Neutrophil (primary cell): ENCODE measurements around the gene XPR1.

Experiments used
- H3K27ac ChIP-seq: fragments of 200-600 bp; sonication (generic); 2 replicates; pipeline ENCODE4 v1.5.1; 2016; ENCODE audit warnings: mild to moderate bottlenecking, moderate library complexity
- H3K27me3 ChIP-seq: fragments of 200-600 bp; sonication (generic); 2 replicates; pipeline ENCODE4 v1.6.0; 2016; ENCODE audit warnings: mild to moderate bottlenecking
- H3K36me3 ChIP-seq: fragments of 200-600 bp; sonication (generic); 2 replicates; pipeline ENCODE4 v1.5.1; 2017
- H3K4me1 ChIP-seq, 2 experiments: fragments of 200-600 bp in 1 of 2; sonication (generic) in 1 of 2; 1 replicate in 1 of 2; 2 replicates in 1 of 2; pipeline versions ENCODE4 v1.5.1 to v1.6.1; 2013 to 2016; ENCODE audit warnings: low read depth in 1 of 2, low read length in 1 of 2, mild to moderate bottlenecking in 1 of 2, moderate library complexity in 1 of 2; ENCODE audit not compliant: control insufficient read depth in 1 of 2, insufficient read depth in 1 of 2
- H3K4me3 ChIP-seq, 2 experiments: fragments of 200-600 bp in 1 of 2; sonication (generic) in 1 of 2; 1 replicate in 1 of 2; 2 replicates in 1 of 2; pipeline ENCODE4 v1.5.1; 2013 to 2016; ENCODE audit warnings: low read depth in 1 of 2, low read length in 1 of 2, mild to moderate bottlenecking in 1 of 2, moderate library complexity in 1 of 2
- H3K9me3 ChIP-seq: fragments of 200-600 bp; sonication (generic); 2 replicates; pipeline ENCODE4 v1.5.1; 2016
- TF ChIP-seq, protein P1 (sequence below): fragments of 200-600 bp; sonication (generic); IDR thresholded peaks from 2 replicates; pipeline ENCODE4 v1.5.1; 2016; ENCODE audit warnings: antibody characterized with exemption

The XPR1 gene

DNA sequence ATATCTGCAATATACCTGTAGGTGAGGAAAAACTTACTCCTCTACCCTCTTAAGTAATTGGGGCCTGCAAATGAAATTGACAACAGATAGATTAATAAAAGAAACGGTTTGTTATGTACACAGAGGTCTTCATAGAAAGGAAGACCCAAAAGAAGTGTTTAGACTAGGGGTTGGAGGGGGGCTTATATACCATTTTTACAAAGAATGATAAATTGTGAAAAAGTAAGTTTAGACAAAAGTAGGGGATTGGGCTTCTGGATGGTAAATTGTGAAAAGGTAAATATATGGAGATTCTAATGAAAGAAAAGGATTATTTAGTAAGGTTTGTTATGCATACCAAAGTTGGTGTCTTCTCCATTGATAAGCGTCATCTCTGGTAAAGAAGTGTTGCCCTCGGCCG lies 207.7 kb downstream of the XPR1 start:
- peaks cover 19% of the 10 kb centered on the region for H3K36me3 ChIP-seq
- TF ChIP-seq, protein P1, sequence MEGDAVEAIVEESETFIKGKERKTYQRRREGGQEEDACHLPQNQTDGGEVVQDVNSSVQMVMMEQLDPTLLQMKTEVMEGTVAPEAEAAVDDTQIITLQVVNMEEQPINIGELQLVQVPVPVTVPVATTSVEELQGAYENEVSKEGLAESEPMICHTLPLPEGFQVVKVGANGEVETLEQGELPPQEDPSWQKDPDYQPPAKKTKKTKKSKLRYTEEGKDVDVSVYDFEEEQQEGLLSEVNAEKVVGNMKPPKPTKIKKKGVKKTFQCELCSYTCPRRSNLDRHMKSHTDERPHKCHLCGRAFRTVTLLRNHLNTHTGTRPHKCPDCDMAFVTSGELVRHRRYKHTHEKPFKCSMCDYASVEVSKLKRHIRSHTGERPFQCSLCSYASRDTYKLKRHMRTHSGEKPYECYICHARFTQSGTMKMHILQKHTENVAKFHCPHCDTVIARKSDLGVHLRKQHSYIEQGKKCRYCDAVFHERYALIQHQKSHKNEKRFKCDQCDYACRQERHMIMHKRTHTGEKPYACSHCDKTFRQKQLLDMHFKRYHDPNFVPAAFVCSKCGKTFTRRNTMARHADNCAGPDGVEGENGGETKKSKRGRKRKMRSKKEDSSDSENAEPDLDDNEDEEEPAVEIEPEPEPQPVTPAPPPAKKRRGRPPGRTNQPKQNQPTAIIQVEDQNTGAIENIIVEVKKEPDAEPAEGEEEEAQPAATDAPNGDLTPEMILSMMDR = no peak
- H3K27me3 ChIP-seq = no peaks in the 10 kb centered on the region
- no peak overlapping the region for H3K27ac ChIP-seq
- no peaks in the 10 kb centered on the region for H3K4me1 ChIP-seq
- no peaks in the 10 kb centered on the region for H3K9me3 ChIP-seq
- H3K4me3 ChIP-seq = no peak overlapping the region

GRCh38 chr1:180841415-180841814 lies 209.6 kb downstream of the XPR1 start:
- H3K27ac ChIP-seq = no peak overlapping the region
- H3K36me3 ChIP-seq = peaks cover 10% of the 10 kb centered on the region
- TF ChIP-seq, protein P1 = no peak
- H3K9me3 ChIP-seq = no peaks in the 10 kb centered on the region
- H3K4me1 ChIP-seq = no peaks in the 10 kb centered on the region
- H3K4me3 ChIP-seq = no peak overlapping the region
- H3K27me3 ChIP-seq = no peaks in the 10 kb centered on the region

GRCh38 chr1:180842052-180842451 lies 210.2 kb downstream of the XPR1 start:
- Histone ChIP-seq H3K36me3 (peaks cover 10% of the 10 kb centered on the region), H3K4me1 (no peaks in the 10 kb centered on the region), H3K27ac (no peak overlapping the region), H3K27me3 (no peaks in the 10 kb centered on the region), H3K9me3 (no peaks in the 10 kb centered on the region), H3K4me3 (no peak overlapping the region)
- TF ChIP-seq, protein P1 = no peak

DNA sequence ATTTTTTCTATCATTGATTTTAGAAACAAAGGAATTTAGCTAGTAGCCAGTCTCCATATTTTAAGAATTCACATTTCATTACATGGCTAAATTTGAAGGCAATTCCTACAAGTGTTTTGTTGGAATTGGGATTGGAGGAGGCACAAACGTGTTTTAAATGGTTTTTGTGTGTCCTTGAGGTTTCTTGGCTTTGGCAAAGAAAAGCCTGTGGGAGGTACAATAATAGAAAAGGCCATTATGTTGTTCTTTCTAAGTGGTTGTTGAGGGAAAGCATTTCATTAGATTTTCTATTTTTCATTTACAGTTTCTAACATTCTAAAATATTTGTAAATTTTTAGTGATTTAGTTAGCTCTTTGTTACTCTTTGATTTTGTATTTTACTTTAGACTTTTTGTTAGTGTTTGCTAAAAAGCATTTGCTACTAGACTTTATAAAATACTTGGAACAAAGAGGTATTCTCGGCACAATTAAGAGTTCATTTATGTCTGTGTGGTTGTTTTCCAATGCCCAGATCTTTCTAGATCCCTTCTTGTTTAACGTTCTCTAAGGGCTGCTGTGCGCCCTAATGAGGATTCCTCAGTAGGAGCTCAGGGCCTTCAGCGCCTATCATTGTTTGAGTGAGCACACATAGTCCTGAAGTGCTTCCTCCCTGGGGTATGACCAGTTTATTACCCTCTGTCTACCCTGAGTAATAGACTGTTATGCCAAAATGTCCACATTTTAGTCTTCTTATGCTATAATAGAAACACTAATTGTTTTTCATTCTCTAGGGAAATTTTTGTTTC lies 210.9 kb downstream of the XPR1 start:
- Histone ChIP-seq H3K27me3 (no peaks in the 10 kb centered on the region), H3K36me3 (peaks cover 7% of the 10 kb centered on the region), H3K4me3 (no peak overlapping the region), H3K27ac (no peak overlapping the region), H3K9me3 (no peaks in the 10 kb centered on the region), H3K4me1 (no peaks in the 10 kb centered on the region)
- TF ChIP-seq, protein P1 = no peak

DNA sequence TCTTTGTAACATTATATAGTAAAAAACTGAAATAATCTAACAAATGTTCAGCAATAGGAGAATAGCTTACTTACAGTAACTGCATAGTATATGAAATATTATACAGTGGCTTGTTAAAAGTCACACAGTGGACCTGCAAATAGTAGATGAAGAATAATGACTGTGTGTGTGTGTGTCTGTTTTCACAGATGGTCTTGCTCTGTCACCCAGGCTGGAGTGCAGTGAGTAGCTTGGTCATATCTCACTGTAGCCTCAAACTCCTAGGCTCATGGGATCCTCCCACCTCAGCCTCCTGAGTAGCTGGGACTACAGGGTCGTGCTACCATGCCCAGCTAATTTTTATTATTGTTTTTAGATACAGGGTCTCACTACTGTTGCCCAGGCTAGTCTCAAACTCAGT lies 213.5 kb downstream of the XPR1 start:
- no peak overlapping the region for H3K27ac ChIP-seq
- no peaks in the 10 kb centered on the region for H3K27me3 ChIP-seq
- no peaks in the 10 kb centered on the region for H3K9me3 ChIP-seq
- H3K4me3 ChIP-seq = no peak overlapping the region
- no peaks in the 10 kb centered on the region for H3K36me3 ChIP-seq
- H3K4me1 ChIP-seq = no peaks in the 10 kb centered on the region
- TF ChIP-seq, protein P1 = no peak
